ENCODE data around the gene ECM1. TPM values are rescaled to one million over a fixed set of nuclear protein-coding genes. Genes with fewer than 3 reads are reported as not detected.

Gene ECM1
- total RNA-seq, 1 experiment from 2014 or later: 1.7 TPM

DNA sequence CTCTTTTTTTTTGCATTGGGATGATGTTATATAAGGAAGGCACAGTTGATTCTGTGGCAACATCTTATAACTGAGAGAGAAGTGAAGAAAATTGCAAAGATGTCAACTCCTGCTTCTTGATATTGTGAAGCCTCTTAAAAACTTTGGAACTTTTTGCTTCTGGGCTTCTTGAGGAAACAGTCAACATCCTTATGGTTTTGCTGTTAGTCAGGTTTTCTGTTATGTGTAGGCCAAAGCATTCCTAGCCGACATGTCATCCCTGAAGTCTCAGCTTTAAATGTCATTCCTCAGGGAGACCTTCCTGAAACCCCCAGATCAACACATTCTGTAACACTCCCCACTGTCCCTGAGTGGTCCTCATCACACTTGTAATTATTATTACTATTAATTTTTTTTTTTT lies 20.3 kb downstream of the ECM1 start:
- Mint-ChIP-seq H3K9me3 (ENCODE audit: unreplicated experiment) (no peaks in the 10 kb centered on the region), H3K27ac (ENCODE audit: low read depth, unreplicated experiment) (no peak overlapping the region)
- intact Hi-C loops (cut with micrococcal nuclease): no loop called here

DNA sequence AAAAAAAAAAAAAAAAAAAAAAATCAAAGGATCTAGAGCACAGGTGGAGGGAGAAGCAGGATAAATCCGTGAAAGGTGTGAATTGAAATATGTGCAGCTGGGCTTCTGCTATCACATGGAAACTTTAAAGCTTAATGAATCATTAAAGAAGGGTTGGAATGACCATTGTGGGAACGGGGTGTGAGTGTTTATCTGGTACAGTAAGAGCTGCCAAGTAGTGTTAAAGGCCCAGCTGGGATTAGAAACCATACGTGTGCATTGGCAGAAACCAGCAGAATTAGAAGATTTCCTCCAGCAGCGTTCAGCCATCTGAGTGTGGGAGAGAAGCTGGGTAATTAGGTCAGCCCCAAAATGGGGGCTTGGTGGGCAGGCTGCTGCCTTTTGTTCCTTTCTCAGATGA lies 21.1 kb downstream of the ECM1 start:
- intact Hi-C loops (cut with micrococcal nuclease): no loop called here
- Mint-ChIP-seq H3K4me1 (ENCODE audit: insufficient read depth, unreplicated experiment) (peaks cover 13% of the 10 kb centered on the region), H3K27ac (ENCODE audit: low read depth, unreplicated experiment) (no peak overlapping the region), H3K9me3 (ENCODE audit: unreplicated experiment) (no peaks in the 10 kb centered on the region), H3K36me3 (ENCODE audit: insufficient read depth, unreplicated experiment) (no peaks in the 10 kb centered on the region), H3K4me3 (ENCODE audit: unreplicated experiment) (no peak overlapping the region), H3K27me3 (ENCODE audit: insufficient read depth, unreplicated experiment) (no peaks in the 10 kb centered on the region)
- ChIA-PET POLR2A (interaction anchor here (1.2 to 2.6 kb wide), 5 partner anchors 12 to 99 kb away, joined by 4 to 17 read pairs (median 7); partner anchors contain the start of genes FALEC and TARS2), CTCF (interaction anchor here (0.6 to 0.9 kb wide), 4 partner anchors 9 to 436 kb away, joined by 3 to 6 read pairs (median 3); no protein-coding TSS in a partner anchor)
- DNase-seq (ENCODE audit: unreplicated experiment): peak; percentile 25
- TF ChIP-seq, protein P1, sequence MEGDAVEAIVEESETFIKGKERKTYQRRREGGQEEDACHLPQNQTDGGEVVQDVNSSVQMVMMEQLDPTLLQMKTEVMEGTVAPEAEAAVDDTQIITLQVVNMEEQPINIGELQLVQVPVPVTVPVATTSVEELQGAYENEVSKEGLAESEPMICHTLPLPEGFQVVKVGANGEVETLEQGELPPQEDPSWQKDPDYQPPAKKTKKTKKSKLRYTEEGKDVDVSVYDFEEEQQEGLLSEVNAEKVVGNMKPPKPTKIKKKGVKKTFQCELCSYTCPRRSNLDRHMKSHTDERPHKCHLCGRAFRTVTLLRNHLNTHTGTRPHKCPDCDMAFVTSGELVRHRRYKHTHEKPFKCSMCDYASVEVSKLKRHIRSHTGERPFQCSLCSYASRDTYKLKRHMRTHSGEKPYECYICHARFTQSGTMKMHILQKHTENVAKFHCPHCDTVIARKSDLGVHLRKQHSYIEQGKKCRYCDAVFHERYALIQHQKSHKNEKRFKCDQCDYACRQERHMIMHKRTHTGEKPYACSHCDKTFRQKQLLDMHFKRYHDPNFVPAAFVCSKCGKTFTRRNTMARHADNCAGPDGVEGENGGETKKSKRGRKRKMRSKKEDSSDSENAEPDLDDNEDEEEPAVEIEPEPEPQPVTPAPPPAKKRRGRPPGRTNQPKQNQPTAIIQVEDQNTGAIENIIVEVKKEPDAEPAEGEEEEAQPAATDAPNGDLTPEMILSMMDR (IDR thresholded peaks at IDR 0.05; ENCODE audit: unreplicated experiment): no peak
- no TSS peak for BruUV-seq (replicated peaks)

More for the DNA sequence above, 20.3 kb downstream of the ECM1 start:
- no peaks in the 10 kb centered on the region for H3K27me3 Mint-ChIP-seq (ENCODE audit: insufficient read depth, unreplicated experiment)
- H3K4me3 Mint-ChIP-seq (ENCODE audit: unreplicated experiment): no peak overlapping the region
- TF ChIP-seq, protein P1 (IDR thresholded peaks at IDR 0.05; ENCODE audit: unreplicated experiment): no peak
- BruUV-seq (replicated peaks): no TSS peak
- peaks cover 13% of the 10 kb centered on the region for H3K4me1 Mint-ChIP-seq (ENCODE audit: insufficient read depth, unreplicated experiment)
- CTCF ChIA-PET: interaction anchor here (0.7 kb wide), 2 partner anchors 10 to 18 kb away, joined by 3 to 4 read pairs; no protein-coding TSS in a partner anchor
- POLR2A ChIA-PET: interaction anchor here (0.7 to 2.6 kb wide), 6 partner anchors 12 to 49 kb away, joined by 3 to 17 read pairs (median 5); partner anchors contain the start of genes FALEC and TARS2
- DNase-seq (ENCODE audit: unreplicated experiment): no peak
- H3K36me3 Mint-ChIP-seq (ENCODE audit: insufficient read depth, unreplicated experiment): no peaks in the 10 kb centered on the region

DNA sequence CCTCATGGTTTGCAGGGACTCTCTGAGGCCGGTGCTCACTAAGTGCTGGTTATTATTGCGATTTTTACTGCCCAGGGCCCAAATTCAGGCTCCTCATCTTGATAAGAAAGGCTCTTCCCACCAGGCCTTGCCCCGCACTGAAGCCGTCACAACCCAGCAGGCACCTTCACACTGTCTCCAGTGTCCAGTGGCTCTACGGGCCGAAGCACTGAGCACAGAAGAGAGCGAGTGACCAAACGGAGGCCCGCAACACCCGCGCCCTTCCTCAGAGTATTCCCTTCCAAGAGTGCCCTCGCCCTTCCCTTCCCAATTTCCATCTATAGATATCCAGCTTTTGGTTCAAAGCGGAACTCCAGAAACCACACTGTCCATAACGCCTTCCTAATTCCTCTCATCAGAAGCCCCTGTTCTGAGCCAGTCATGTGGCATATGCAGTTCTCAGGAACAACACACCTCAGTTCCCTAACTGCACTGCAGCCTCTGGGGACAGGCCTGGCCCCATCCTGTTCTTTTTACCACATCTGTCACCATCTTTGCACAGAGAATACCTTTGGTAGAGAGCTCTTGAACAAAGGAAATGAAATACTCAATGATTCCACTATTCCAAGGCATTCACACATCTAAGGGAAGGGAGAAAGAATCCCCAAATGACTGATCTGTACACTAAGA lies 22.7 kb downstream of the ECM1 start:
- no peak overlapping the region for H3K4me3 Mint-ChIP-seq (ENCODE audit: unreplicated experiment)
- intact Hi-C loops (cut with micrococcal nuclease): no loop called here
- no TSS peak for BruUV-seq (replicated peaks)
- H3K4me1 Mint-ChIP-seq (ENCODE audit: insufficient read depth, unreplicated experiment): peaks cover 13% of the 10 kb centered on the region
- H3K27ac Mint-ChIP-seq (ENCODE audit: low read depth, unreplicated experiment): peak overlapping the region; percentile 37
- DNase-seq (ENCODE audit: unreplicated experiment): no peak
- no peaks in the 10 kb centered on the region for H3K27me3 Mint-ChIP-seq (ENCODE audit: insufficient read depth, unreplicated experiment)
- no peaks in the 10 kb centered on the region for H3K9me3 Mint-ChIP-seq (ENCODE audit: unreplicated experiment)
- ChIA-PET CTCF (interaction anchor here (1.4 to 4.4 kb wide), 5 partner anchors 13 to 65 kb away, joined by 3 to 30 read pairs (median 5); partner anchors contain the start of gene ADAMTSL4), POLR2A (interaction anchor here (0.6 to 2.4 kb wide), 5 partner anchors 11 to 43 kb away, joined by 3 to 14 read pairs (median 6); partner anchors contain the start of genes ADAMTSL4, ECM1, FALEC and TARS2)
- H3K36me3 Mint-ChIP-seq (ENCODE audit: insufficient read depth, unreplicated experiment): no peaks in the 10 kb centered on the region
- TF ChIP-seq, protein P1 (IDR thresholded peaks at IDR 0.05; ENCODE audit: unreplicated experiment): no peak

DNA sequence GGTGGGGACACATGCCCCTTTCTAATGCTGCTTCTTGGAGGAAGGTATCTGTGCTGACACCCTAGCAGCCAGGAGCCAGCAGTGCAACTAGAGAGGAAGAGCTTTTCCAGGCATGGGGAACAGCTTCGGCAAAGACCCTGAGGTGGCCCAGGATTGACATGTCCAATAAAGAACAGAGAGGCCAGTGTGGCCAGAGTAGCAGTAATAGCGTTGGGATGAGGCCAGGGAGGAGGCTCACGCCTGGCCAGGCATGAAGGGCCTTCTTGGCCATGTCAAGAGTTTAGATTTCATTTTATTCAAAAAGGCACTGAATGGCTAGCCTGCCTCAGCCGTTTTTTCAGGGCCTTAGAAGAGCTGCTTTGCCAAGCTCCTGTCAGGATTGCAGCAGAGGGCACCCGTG lies 25.0 kb downstream of the ECM1 start:
- ChIA-PET CTCF (interaction anchor here (0.5 to 4.4 kb wide), 39 partner anchors 8 to 424 kb away, joined by 3 to 44 read pairs (median 4); partner anchors contain the start of genes ADAMTSL4, C1orf54 and FALEC), POLR2A (interaction anchor here (1.0 to 2.4 kb wide), 6 partner anchors 16 to 96 kb away, joined by 3 to 14 read pairs (median 4); partner anchors contain the start of genes ADAMTSL4, ENSA, FALEC and MCL1)
- no peaks in the 10 kb centered on the region for H3K9me3 Mint-ChIP-seq (ENCODE audit: unreplicated experiment)
- H3K36me3 Mint-ChIP-seq (ENCODE audit: insufficient read depth, unreplicated experiment): no peaks in the 10 kb centered on the region
- H3K4me1 Mint-ChIP-seq (ENCODE audit: insufficient read depth, unreplicated experiment): peaks cover 13% of the 10 kb centered on the region
- no peak for DNase-seq (ENCODE audit: unreplicated experiment)
- H3K27me3 Mint-ChIP-seq (ENCODE audit: insufficient read depth, unreplicated experiment): no peaks in the 10 kb centered on the region
- BruUV-seq (replicated peaks): no TSS peak
- H3K27ac Mint-ChIP-seq (ENCODE audit: low read depth, unreplicated experiment): no peak overlapping the region
- no peak overlapping the region for H3K4me3 Mint-ChIP-seq (ENCODE audit: unreplicated experiment)
- intact Hi-C loops (cut with micrococcal nuclease): loop anchor here (1.0 kb wide), 3 partner anchors 48 to 278 kb away; no protein-coding TSS in a partner anchor
- TF ChIP-seq, protein P1 (IDR thresholded peaks at IDR 0.05; ENCODE audit: unreplicated experiment): no peak

Measured in MCF 10A (cell line).